ENCODE data around the gene FGGY. TPM values are rescaled to one million over a fixed set of nuclear protein-coding genes. Genes with fewer than 3 reads are reported as not detected.
A peak's percentile ranks its signal among the peaks of the same experiment; 100 is the strongest.

The FGGY gene
- total RNA-seq, 4 donors from 2014 or later, result 20.6 to 138 (median 32.8) TPM

GRCh38 chr1:59666106-59666505, 369.2 kb downstream of the FGGY start:
- H3K36me3 ChIP-seq, result no peaks in the 10 kb centered on the region
- no peak for DNase-seq
- no peaks in the 10 kb centered on the region for H3K4me1 ChIP-seq
- TF ChIP-seq POLR2A (IDR thresholded peaks at IDR 0.05) (no peak), CTCF (IDR thresholded peaks at IDR 0.05) (no peak)
- intact Hi-C loops (cut with DNase I; ENCODE audit: low total_unique reads), result no loop called here
- H3K27me3 ChIP-seq, result no peaks in the 10 kb centered on the region
- no peak overlapping the region for H3K27ac ChIP-seq
- no peak overlapping the region for H3K4me3 ChIP-seq
- H3K9me3 ChIP-seq, result no peaks in the 10 kb centered on the region

- H3K9me3 ChIP-seq, result no peaks in the 10 kb centered on the region
- intact Hi-C loops (cut with DNase I; ENCODE audit: low total_unique reads), result no loop called here
- H3K4me3 ChIP-seq, result no peak overlapping the region
- TF ChIP-seq CTCF (IDR thresholded peaks at IDR 0.05), result no peak
- TF ChIP-seq POLR2A (IDR thresholded peaks at IDR 0.05), result no peak
- no peaks in the 10 kb centered on the region for H3K4me1 ChIP-seq
- H3K36me3 ChIP-seq, result no peaks in the 10 kb centered on the region
- H3K27me3 ChIP-seq, result no peaks in the 10 kb centered on the region
- DNase-seq, result no peak
- H3K27ac ChIP-seq, result no peak overlapping the region
These were observed 370.1 kb downstream of the FGGY start for GRCh38 chr1:59667020-59667419.

- Histone ChIP-seq H3K4me1 (peaks cover 2 to 6% of the 10 kb centered on the region in 2 donors), H3K4me3 (no peak overlapping the region), H3K27me3 (no peaks in the 10 kb centered on the region), H3K9me3 (no peaks in the 10 kb centered on the region), H3K27ac (peak overlapping the region; percentile 54), H3K36me3 (no peaks in the 10 kb centered on the region)
- TF ChIP-seq CTCF (IDR thresholded peaks at IDR 0.05) (no peak), POLR2A (IDR thresholded peaks at IDR 0.05) (no peak)
- DNase-seq, result peak; percentile 68 to 75
- intact Hi-C loops (cut with DNase I; ENCODE audit: low total_unique reads), result no loop called here
These were observed 372.9 kb downstream of the FGGY start for GRCh38 chr1:59669752-59670312.

- H3K36me3 ChIP-seq, result no peaks in the 10 kb centered on the region
- H3K27me3 ChIP-seq, result no peaks in the 10 kb centered on the region
- H3K4me1 ChIP-seq, result peaks cover 6 to 8% of the 10 kb centered on the region in 2 donors
- H3K4me3 ChIP-seq, result no peak overlapping the region
- intact Hi-C loops (cut with DNase I; ENCODE audit: low total_unique reads), result no loop called here
- H3K9me3 ChIP-seq, result no peaks in the 10 kb centered on the region
- no peak for DNase-seq
- no peak for TF ChIP-seq POLR2A (IDR thresholded peaks at IDR 0.05)
- TF ChIP-seq CTCF (IDR thresholded peaks at IDR 0.05), result no peak
- H3K27ac ChIP-seq, result peak overlapping the region; percentile 38 to 54
These were observed 373.8 kb downstream of the FGGY start for GRCh38 chr1:59670662-59671061.

- intact Hi-C loops (cut with DNase I; ENCODE audit: low total_unique reads), result no loop called here
- Histone ChIP-seq H3K4me1 (peaks cover 6 to 8% of the 10 kb centered on the region in 2 donors), H3K27ac (peak overlapping the region; percentile 38 to 84), H3K36me3 (no peaks in the 10 kb centered on the region), H3K9me3 (no peaks in the 10 kb centered on the region), H3K27me3 (no peaks in the 10 kb centered on the region), H3K4me3 (no peak overlapping the region)
- DNase-seq, result no peak
- TF ChIP-seq CTCF (IDR thresholded peaks at IDR 0.05) (no peak), POLR2A (IDR thresholded peaks at IDR 0.05) (no peak)
These were observed 374.4 kb downstream of the FGGY start for GRCh38 chr1:59671066-59671952.

Data from uterus (tissue), 4 donors.